HG02588 (cell line): ENCODE results near the gene PCK2.
A peak's percentile ranks its signal among the peaks of the same experiment; 100 is the strongest.

Source experiments
- ATAC-seq: cut with Tn5 transposase; IDR thresholded peaks from one replicate; pipeline ENCODE4 v1.9.1; 2021; ENCODE audit warnings: mild to moderate bottlenecking, moderate library complexity; ENCODE audit not compliant: unreplicated experiment

Gene PCK2

GRCh38 chr14:24135834-24136683, 41.9 kb downstream of the PCK2 start, which contains the start of gene PSME1:
Gene PSME1 (plus strand): TSS chr14:24136194. CDS start chr14:24136263, 69 bp downstream.
- ATAC-seq: peak; percentile 82

GRCh38 chr14:24136684-24137528, 42.8 kb downstream of the PCK2 start:
- no peak for ATAC-seq

- no peak for ATAC-seq
Measured at GRCh38 chr14:24137529-24138395, 43.7 kb downstream of the PCK2 start.

- ATAC-seq: no peak
Measured at GRCh38 chr14:24138396-24139271, 44.5 kb downstream of the PCK2 start.

DNA sequence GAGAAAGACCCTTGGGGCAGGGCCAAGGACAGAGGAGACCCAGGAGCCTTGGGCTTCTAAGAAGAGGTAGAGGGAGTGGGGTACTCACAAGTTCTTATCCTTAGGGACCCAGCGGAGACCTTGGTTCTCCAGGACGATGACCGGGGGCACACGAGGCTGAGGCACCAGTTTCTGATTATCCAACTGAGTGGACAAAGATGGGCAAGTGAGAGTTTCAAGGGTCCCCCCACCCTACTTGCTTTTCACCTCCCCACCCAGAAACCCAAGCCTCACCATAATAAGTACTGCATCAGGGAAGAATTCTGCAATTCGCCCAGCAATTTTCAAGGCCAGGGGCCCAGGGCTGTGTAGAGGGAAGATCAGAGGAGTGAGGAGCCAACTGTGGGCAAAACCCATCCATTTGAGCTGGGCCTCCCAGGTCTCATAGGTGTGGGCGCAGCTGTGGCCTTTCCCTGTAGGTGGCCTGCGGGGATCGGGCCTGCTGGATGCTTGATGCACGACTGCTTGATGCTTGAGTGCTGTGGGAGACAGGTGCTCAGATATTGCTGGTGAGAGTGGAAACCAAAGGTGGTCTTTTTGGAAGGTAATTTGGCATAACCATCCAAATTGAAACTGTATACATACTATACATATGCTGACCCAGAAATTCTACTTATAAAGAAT, 45.3 kb downstream of the PCK2 start:
- ATAC-seq: no peak

DNA sequence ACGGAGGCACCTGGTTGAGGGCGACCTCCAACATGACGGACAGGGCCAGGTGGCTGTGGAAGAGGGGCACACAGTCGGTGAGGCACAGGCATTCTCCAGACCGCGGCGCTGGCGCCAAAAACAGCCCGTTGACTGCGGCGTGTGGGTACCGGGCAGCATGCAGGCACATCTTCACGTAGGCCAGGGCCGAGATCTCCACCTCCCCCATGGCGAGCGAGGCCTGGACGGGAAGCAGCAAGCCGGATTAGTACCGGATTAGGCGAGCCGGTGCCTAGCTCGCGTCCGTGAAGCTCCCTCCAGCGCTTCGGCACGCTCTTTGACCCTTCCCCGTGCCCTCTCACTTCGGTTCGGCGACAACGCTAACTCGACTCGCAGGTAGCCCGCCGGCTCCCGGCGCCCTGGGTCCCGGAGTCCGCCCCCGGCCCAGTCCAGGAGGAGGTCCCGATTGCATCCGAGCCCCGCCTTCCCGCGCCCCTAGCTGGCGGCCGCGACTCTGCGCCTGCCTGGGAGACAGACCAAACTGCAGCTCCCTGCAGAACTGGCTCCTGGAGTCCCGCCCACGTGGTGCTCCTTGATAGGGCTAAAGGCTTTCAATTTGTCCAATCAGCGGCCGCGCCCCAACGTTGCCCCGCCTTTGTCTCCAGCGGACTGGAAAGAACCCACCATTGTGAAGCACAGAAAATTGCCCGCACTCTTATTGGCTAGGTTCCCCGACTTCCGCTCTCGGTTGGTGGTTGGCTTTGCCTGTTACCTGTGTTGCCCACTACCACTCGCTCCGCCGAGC, 47.2 kb downstream of the PCK2 start, which contains the start of gene EMC9:
EMC9 (minus strand) TSS at position 495 of the 784 bp plus-strand sequence; CDS start at position 208, 287 bp downstream.
- ATAC-seq: peak; percentile 82

- no peak for ATAC-seq
Measured at GRCh38 chr14:24143511-24143910, 49.4 kb downstream of the PCK2 start.

GRCh38 chr14:24144451-24144850, 50.3 kb downstream of the PCK2 start:
- ATAC-seq: no peak

DNA sequence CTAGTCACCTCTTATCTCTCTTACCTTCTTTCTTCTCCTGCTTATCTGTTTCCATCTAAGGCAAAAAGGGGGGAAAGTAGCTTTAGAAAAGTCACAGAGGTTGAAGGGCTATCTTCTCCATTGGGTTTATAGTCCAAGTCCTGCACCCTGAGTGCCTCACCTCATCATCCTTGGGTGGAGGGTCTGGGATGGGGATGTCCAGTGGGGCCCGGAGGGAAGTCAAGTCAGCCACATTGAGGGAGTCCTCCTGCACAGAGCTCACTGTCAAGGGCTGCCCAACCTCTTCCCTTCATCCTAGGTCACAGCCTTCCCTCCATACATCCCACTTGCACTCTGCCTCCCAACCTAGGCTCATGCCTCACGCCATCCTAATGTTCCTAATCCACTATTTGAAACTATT, 51.1 kb downstream of the PCK2 start:
- no peak for ATAC-seq

DNA sequence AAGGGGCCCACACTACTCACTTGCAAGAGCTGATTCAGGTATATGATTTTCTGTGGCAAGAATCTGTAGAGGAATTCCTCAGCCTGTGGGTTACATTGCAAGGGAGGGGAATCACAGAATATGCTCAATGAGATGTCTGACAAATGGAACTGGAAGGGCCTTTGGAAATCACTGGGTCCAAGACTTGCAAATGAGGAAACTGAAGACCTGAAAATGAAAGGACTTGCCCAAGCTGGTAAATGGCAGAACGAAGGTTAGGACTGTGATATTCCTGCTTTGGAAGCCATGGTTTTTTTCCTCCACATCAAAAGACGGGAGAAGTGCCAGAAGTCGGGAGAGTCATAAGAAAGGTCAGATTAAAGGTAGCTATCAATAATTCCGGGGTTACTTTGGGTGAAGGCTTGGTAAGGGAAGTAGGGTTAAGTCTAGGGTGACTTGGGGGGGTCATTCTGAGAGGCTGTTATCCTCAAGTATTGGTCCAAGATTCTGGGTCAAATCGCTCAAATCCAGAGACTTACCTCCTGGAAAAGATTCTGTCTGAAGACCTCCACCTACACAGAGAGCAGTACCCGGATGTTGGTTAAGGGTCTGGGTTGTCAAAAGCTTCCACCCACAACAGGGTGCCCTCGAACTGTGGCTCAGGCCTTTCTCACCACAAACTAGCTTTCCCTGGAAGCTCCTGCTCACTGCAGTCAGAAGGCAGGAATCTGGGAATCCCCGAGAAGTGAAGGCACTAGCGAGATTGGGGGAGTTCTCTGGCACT, 51.8 kb downstream of the PCK2 start:
- no peak for ATAC-seq

- ATAC-seq: peak; percentile 47
Measured at GRCh38 chr14:24146453-24146977, 52.4 kb downstream of the PCK2 start, which contains the start of gene PSME2. Gene PSME2 (minus strand): TSS chr14:24146610. CDS start chr14:24146581, 29 bp downstream.

GRCh38 chr14:24146978-24147760, 53.1 kb downstream of the PCK2 start, which contains the start of gene RNF31:
Gene RNF31 (plus strand): TSS chr14:24147498. CDS start chr14:24147699, 201 bp downstream.
- ATAC-seq: peak; percentile 80

GRCh38 chr14:24147761-24148428, 53.8 kb downstream of the PCK2 start:
- no peak for ATAC-seq

GRCh38 chr14:24149302-24149969, 55.3 kb downstream of the PCK2 start:
- no peak for ATAC-seq

GRCh38 chr14:24150061-24150460, 56.0 kb downstream of the PCK2 start:
- ATAC-seq: no peak
